OCI-LY7 (cell line): Measurements from ENCODE around the gene SPACA4. TPM values are rescaled to one million over a fixed set of nuclear protein-coding genes. Genes with fewer than 3 reads are reported as not detected.

Experiments
- BruUV-seq: library from RNA; stranded (reverse); fragments of 400-500 nt; replicated peaks from 2 replicates; lab custom pipeline; 2021; lab: Mats Ljungman, UMichigan
- CTCF ChIA-PET: fragments of 300-600 bp; sonication (Branson Sonifier 250); formaldehyde crosslinking; loops from one replicate; lab custom pipeline; 2022; ENCODE audit warnings: antibody characterized with exemption; ENCODE audit not compliant: unreplicated experiment; lab: Charles Lee
- POLR2A ChIA-PET: fragments of 300-600 bp; sonication (Branson Sonifier 250); formaldehyde crosslinking; loops from one replicate; lab custom pipeline; 2022; ENCODE audit warnings: antibody characterized with exemption; lab: Charles Lee
- DNase-seq: peaks from one replicate; pipeline ENCODE4 v3.0.0-alpha.2; 2015; ENCODE audit warnings: low spot score
- H2AFZ ChIP-seq: fragments of 200-600 bp; sonication (generic), shearing (Covaris generic); 2 replicates; pipeline ENCODE4 v1.6.1; 2014; ENCODE audit warnings: mild to moderate bottlenecking, antibody characterized with exemption, low read length, moderate library complexity
- H3K27ac ChIP-seq: fragments of 200-600 bp; sonication (generic); 2 replicates; pipeline ENCODE4 v1.5.1; 2014; ENCODE audit warnings: mixed run types, low read depth, mild to moderate bottlenecking, moderate library complexity, low read length, inconsistent platforms; ENCODE audit not compliant: poor library complexity, severe bottlenecking
- H3K36me3 ChIP-seq: fragments of 200-600 bp; sonication (generic); 2 replicates; pipeline ENCODE4 v1.6.1; 2014; ENCODE audit warnings: mild to moderate bottlenecking, antibody characterized with exemption, low read length, moderate library complexity, mixed read lengths; ENCODE audit not compliant: insufficient read depth
- H3K4me1 ChIP-seq: fragments of 200-600 bp; sonication (generic); 2 replicates; pipeline ENCODE4 v1.5.1; 2014; ENCODE audit warnings: mild to moderate bottlenecking, low read length; ENCODE audit not compliant: insufficient read depth, poor library complexity, severe bottlenecking
- H3K4me2 ChIP-seq: fragments of 200-600 bp; sonication (generic); 2 replicates; pipeline ENCODE4 v1.6.1; 2014; ENCODE audit warnings: mild to moderate bottlenecking, low read length
- H3K4me3 ChIP-seq: fragments of 200-600 bp; sonication (generic); 2 replicates; pipeline ENCODE4 v1.5.1; 2014; ENCODE audit warnings: mild to moderate bottlenecking, low read depth, low read length; ENCODE audit not compliant: poor library complexity, severe bottlenecking
- H3K79me2 ChIP-seq: fragments of 200-600 bp; sonication (generic); 2 replicates; pipeline ENCODE4 v1.6.1; 2016; ENCODE audit warnings: low read depth, mild to moderate bottlenecking, low read length, moderate library complexity, mixed read lengths; ENCODE audit not compliant: insufficient read depth
- H3K9me2 ChIP-seq: fragments of 200-600 bp; sonication (generic); 2 replicates; pipeline ENCODE4 v1.6.1; 2016; ENCODE audit warnings: mild to moderate bottlenecking, low read length, mixed read lengths; ENCODE audit not compliant: insufficient read depth
- H3K9me3 ChIP-seq: fragments of 200-600 bp; sonication (generic); 2 replicates; pipeline ENCODE4 v1.6.1; 2014; ENCODE audit warnings: mild to moderate bottlenecking, mixed run types, low read length, mixed read lengths
- H4K20me1 ChIP-seq: fragments of 200-600 bp; sonication (generic); 2 replicates; pipeline ENCODE4 v1.6.1; 2014; ENCODE audit warnings: mild to moderate bottlenecking, antibody characterized with exemption, low read length, moderate library complexity, mixed read lengths; ENCODE audit not compliant: insufficient read depth
- EZH2phosphoT487 ChIP-seq: fragments of 200-600 bp; sonication (generic); IDR thresholded peaks from 2 replicates; pipeline ENCODE4 v1.6.1; 2018; ENCODE audit warnings: low read depth, borderline replicate concordance, mild to moderate bottlenecking, mixed run types, antibody characterized with exemption, low read length, moderate library complexity, mixed read lengths
- intact Hi-C: fragments of 100-400 bp; cut with micrococcal nuclease; formaldehyde crosslinking; loops from one replicate; pipeline ENCODE4 v1.10.0; 2022; ENCODE audit not compliant: unreplicated experiment
- total RNA-seq, 2 experiments: library from RNA; depleted of rRNA in 1 of 2; stranded (reverse); fragments of >200 nt in 1 of 2; shearing (Covaris generic) in 1 of 2; gene quantifications; 2 replicates each; pipeline ENCODE4 v1.2.3, GENCODE V29; 2014 to 2022
- TF ChIP-seq, protein P1 (sequence below): fragments of 200-600 bp; sonication (generic); conservative IDR thresholded peaks from 2 replicates; pipeline ENCODE4 v1.5.1; 2014; ENCODE audit warnings: mild to moderate bottlenecking, antibody characterized with exemption, low read length, moderate library complexity, mixed read lengths

The SPACA4 gene
- total RNA-seq, 2 experiments from 2014 or later, result not detected

DNA sequence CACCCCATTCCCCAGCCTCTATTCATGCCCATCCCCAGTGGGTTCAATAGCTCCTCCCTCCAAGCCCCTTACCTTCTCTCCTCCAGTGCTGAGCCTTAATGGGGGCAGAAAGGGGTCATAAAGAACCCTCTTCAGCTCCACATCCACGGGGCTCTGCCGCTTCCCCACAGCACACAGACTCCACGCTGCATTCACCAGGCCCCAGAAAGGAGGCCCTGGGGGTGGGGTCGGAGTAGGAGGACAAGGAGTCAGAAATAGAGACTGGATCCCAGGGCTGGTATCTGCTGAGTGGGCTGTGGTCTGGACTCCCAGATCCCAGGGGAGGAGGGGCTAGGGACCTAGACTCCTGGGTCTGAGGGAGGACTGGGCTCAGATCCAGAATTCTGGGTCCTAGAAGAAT lies 37.8 kb downstream of the SPACA4 start:
- POLR2A ChIA-PET, result no interaction called here

GRCh38 chr19:48644839-48645619 lies 38.5 kb downstream of the SPACA4 start:
- intact Hi-C loops, result loop anchor here (1.0 to 5.0 kb wide), 3 partner anchors 69 to 327 kb away; no protein-coding TSS in a partner anchor
- CTCF ChIA-PET, result interaction anchor here (0.5 kb wide), 2 partner anchors 20 to 151 kb away, joined by 3 to 11 read pairs; no protein-coding TSS in a partner anchor
- Histone ChIP-seq H3K36me3 (no peaks in the 10 kb centered on the region), H3K4me1 (peaks cover 29% of the 10 kb centered on the region), H3K79me2 (no peaks in the 10 kb centered on the region), H3K27ac (no peak overlapping the region), H3K4me3 (peak overlapping the region; percentile 66), H2AFZ (peak overlapping the region; percentile 95), H3K9me3 (no peaks in the 10 kb centered on the region), H4K20me1 (no peaks in the 10 kb centered on the region), H3K4me2 (peak overlapping the region; percentile 92), H3K9me2 (no peaks in the 10 kb centered on the region)
- DNase-seq, result peak; percentile 79
- no TSS peak for BruUV-seq
- TF ChIP-seq EZH2phosphoT487, result no peak
- TF ChIP-seq, protein P1, sequence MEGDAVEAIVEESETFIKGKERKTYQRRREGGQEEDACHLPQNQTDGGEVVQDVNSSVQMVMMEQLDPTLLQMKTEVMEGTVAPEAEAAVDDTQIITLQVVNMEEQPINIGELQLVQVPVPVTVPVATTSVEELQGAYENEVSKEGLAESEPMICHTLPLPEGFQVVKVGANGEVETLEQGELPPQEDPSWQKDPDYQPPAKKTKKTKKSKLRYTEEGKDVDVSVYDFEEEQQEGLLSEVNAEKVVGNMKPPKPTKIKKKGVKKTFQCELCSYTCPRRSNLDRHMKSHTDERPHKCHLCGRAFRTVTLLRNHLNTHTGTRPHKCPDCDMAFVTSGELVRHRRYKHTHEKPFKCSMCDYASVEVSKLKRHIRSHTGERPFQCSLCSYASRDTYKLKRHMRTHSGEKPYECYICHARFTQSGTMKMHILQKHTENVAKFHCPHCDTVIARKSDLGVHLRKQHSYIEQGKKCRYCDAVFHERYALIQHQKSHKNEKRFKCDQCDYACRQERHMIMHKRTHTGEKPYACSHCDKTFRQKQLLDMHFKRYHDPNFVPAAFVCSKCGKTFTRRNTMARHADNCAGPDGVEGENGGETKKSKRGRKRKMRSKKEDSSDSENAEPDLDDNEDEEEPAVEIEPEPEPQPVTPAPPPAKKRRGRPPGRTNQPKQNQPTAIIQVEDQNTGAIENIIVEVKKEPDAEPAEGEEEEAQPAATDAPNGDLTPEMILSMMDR, result no peak
- POLR2A ChIA-PET, result interaction anchor here (0.6 kb wide), 2 partner anchors 164 to 236 kb away, joined by 3 to 8 read pairs; no protein-coding TSS in a partner anchor

More for the DNA sequence above, 37.8 kb downstream of the SPACA4 start:
- Histone ChIP-seq H3K36me3 (no peaks in the 10 kb centered on the region), H2AFZ (no peak overlapping the region), H4K20me1 (no peaks in the 10 kb centered on the region), H3K79me2 (no peaks in the 10 kb centered on the region), H3K4me1 (peaks cover 25% of the 10 kb centered on the region), H3K9me2 (no peaks in the 10 kb centered on the region), H3K4me3 (no peak overlapping the region), H3K27ac (no peak overlapping the region), H3K9me3 (no peaks in the 10 kb centered on the region), H3K4me2 (no peak overlapping the region)
- intact Hi-C loops, result no loop called here
- no peak for DNase-seq
- no TSS peak for BruUV-seq
- TF ChIP-seq EZH2phosphoT487, result no peak
- TF ChIP-seq, protein P1, result no peak
- CTCF ChIA-PET, result no interaction called here
